B cell (primary cell): Measurements from ENCODE around the gene TUBA1B.

ENCODE experiments used
- CTCF ChIP-seq: fragments of 200-600 bp; IDR thresholded peaks from one replicate; pipeline ENCODE4 v1.8.0; 2022; ENCODE audit warnings: antibody characterized with exemption, mild to moderate bottlenecking
- EZH2 ChIP-seq: IDR thresholded peaks from 2 replicates; pipeline ENCODE4 v1.6.1; 2012; ENCODE audit warnings: borderline replicate concordance, low read depth, mild to moderate bottlenecking, moderate library complexity, low read length; ENCODE audit not compliant: insufficient read depth, poor library complexity, severe bottlenecking

- TF ChIP-seq CTCF (no peak), EZH2 (no peak)
Observed at GRCh38 chr12:49131894-49132461, 783 bp upstream of the TUBA1B start.
